H1 (cell line): Measurements from ENCODE around the gene NPFFR1. TPM values are rescaled to one million over a fixed set of nuclear protein-coding genes. Genes with fewer than 3 reads are reported as not detected.

Experiments used
- CTCF ChIA-PET: fragments of 300-600 bp; sonication (Branson Sonifier 250); formaldehyde crosslinking; loops from one replicate; lab custom pipeline; 2021; ENCODE audit not compliant: partially characterized antibody; lab: Charles Lee
- POLR2A ChIA-PET: fragments of 300-600 bp; sonication (Branson Sonifier 250); formaldehyde crosslinking; loops from one replicate; lab custom pipeline; 2021; ENCODE audit warnings: inconsistent platforms; ENCODE audit not compliant: partially characterized antibody; lab: Charles Lee
- DNase-seq, 2 experiments: peaks; one replicate each; pipeline versions ENCODE4 v3.0.0 to v3.0.0-alpha.2; 2010 to 2022; ENCODE audit warnings: low spot score in 2 of 2, low read depth in 1 of 2, mixed read lengths in 1 of 2
- FAIRE-seq: peaks from 2 replicates; lab custom pipeline; 2011; peaks lifted over from hg19 to GRCh38; lab: Jason Lieb, UNC
- H2AFZ ChIP-seq: 2 replicates; pipeline ENCODE4 v1.8.1; 2012; ENCODE audit warnings: low read length, inconsistent platforms
- H2AK5ac ChIP-seq: 2 replicates; pipeline ENCODE4 v1.6.1; 2013; ENCODE audit warnings: low read depth, low read length
- H2BK120ac ChIP-seq: replicated peaks from 2 replicates; pipeline ENCODE3; 2013; ENCODE audit warnings: low read depth, low read length, inconsistent platforms
- H2BK12ac ChIP-seq: 2 replicates; pipeline ENCODE4 v1.6.1; 2013; ENCODE audit warnings: low read depth, low read length
- H2BK15ac ChIP-seq: 2 replicates; pipeline ENCODE4 v1.6.1; 2013; ENCODE audit warnings: low read length
- H2BK20ac ChIP-seq: 2 replicates; pipeline ENCODE4 v1.6.1; 2013; ENCODE audit warnings: low read length
- H2BK5ac ChIP-seq: 2 replicates; pipeline ENCODE4 v1.6.1; 2013; ENCODE audit warnings: low read depth, low read length
- H3K14ac ChIP-seq: 2 replicates; pipeline ENCODE4 v1.6.1; 2013; ENCODE audit warnings: inconsistent platforms; ENCODE audit not compliant: insufficient read length
- H3K18ac ChIP-seq: 2 replicates; pipeline ENCODE4 v1.6.1; 2013; ENCODE audit warnings: low read length; ENCODE audit errors: extremely low read depth
- H3K23ac ChIP-seq: 2 replicates; pipeline ENCODE4 v1.6.1; 2013; ENCODE audit warnings: inconsistent platforms; ENCODE audit not compliant: insufficient read length
- H3K23me2 ChIP-seq: 2 replicates; pipeline ENCODE4 v1.6.1; 2013; ENCODE audit warnings: low read depth, low read length
- H3K27ac ChIP-seq: 2 replicates; pipeline ENCODE4 v1.6.1; 2011; ENCODE audit warnings: low read depth, low read length, inconsistent platforms
- H3K27me3 ChIP-seq, 4 experiments: replicated peaks in 1 of 4; 1 replicate in 1 of 4; 2 replicates in 3 of 4; pipeline versions ENCODE4 v1.6.1 to v1.8.1; 2011 to 2013; ENCODE audit warnings: low read length in 3 of 4, mild to moderate bottlenecking in 3 of 4, inconsistent platforms in 2 of 4, mixed read lengths in 2 of 4, moderate library complexity in 1 of 4; ENCODE audit not compliant: control insufficient read depth in 3 of 4, insufficient read depth in 3 of 4; ENCODE audit errors: extremely low read depth in 1 of 4
- H3K36me3 ChIP-seq, 4 experiments: 2 replicates each; pipeline versions ENCODE4 v1.6.1 to v1.8.1; 2011 to 2013; ENCODE audit warnings: mild to moderate bottlenecking in 4 of 4, low read length in 3 of 4, moderate library complexity in 2 of 4, control low read depth in 1 of 4, inconsistent platforms in 1 of 4; ENCODE audit not compliant: insufficient read depth in 4 of 4, control insufficient read depth in 2 of 4
- H3K4ac ChIP-seq: replicated peaks from 2 replicates; pipeline ENCODE3; 2013; ENCODE audit warnings: low read length, low read depth, mixed read lengths, inconsistent platforms; ENCODE audit not compliant: insufficient read length
- H3K4me1 ChIP-seq, 4 experiments: replicated peaks in 1 of 4; 1 replicate in 1 of 4; 2 replicates in 3 of 4; pipeline versions ENCODE4 v1.6.1 to v1.8.1; 2011 to 2013; ENCODE audit warnings: low read length in 3 of 4, inconsistent platforms in 2 of 4, mixed read lengths in 1 of 4; ENCODE audit not compliant: insufficient read depth in 4 of 4, control insufficient read depth in 3 of 4
- H3K4me2 ChIP-seq, 2 experiments: 2 replicates each; pipeline versions ENCODE4 v1.6.1 to v1.8.1; 2011 to 2013; ENCODE audit warnings: low read depth in 2 of 2, low read length in 2 of 2, control low read depth in 1 of 2, inconsistent platforms in 1 of 2, mild to moderate bottlenecking in 1 of 2; ENCODE audit not compliant: insufficient read depth in 1 of 2
- H3K4me3 ChIP-seq, 4 experiments: fragments of 200-600, 300-600 bp in 1 of 4; sonication (generic), shearing (Covaris generic), sonication (Bioruptor Twin) in 1 of 4; 2 replicates each; pipeline versions ENCODE4 v1.5.1 to v1.8.1; 2011 to 2016; ENCODE audit warnings: low read length in 4 of 4, low read depth in 3 of 4, control low read depth in 2 of 4, inconsistent platforms in 2 of 4, mild to moderate bottlenecking in 2 of 4, mixed read lengths in 1 of 4, moderate library complexity in 1 of 4; ENCODE audit not compliant: insufficient read depth in 2 of 4; ENCODE audit errors: extremely low read depth in 1 of 4
- H3K56ac ChIP-seq: replicated peaks from 2 replicates; pipeline ENCODE3; 2013; ENCODE audit warnings: low read depth, mild to moderate bottlenecking, mixed read lengths, low read length, inconsistent platforms; ENCODE audit not compliant: insufficient read length
- H3K79me1 ChIP-seq: 2 replicates; pipeline ENCODE4 v1.6.1; 2013; ENCODE audit warnings: low read depth, low read length, control low read depth
- H3K79me2 ChIP-seq, 2 experiments: 2 replicates each; pipeline versions ENCODE4 v1.6.1 to v1.8.1; 2012 to 2013; ENCODE audit warnings: low read length in 2 of 2, mild to moderate bottlenecking in 2 of 2, inconsistent platforms in 1 of 2; ENCODE audit not compliant: insufficient read depth in 2 of 2, control insufficient read depth in 1 of 2
- H3K9ac ChIP-seq, 4 experiments: replicated peaks in 1 of 4; 1 replicate in 1 of 4; 2 replicates in 3 of 4; pipeline versions ENCODE4 v1.6.1 to v1.8.1; 2011 to 2013; ENCODE audit warnings: low read depth in 3 of 4, low read length in 3 of 4, control low read depth in 2 of 4, mild to moderate bottlenecking in 2 of 4, moderate library complexity in 2 of 4, inconsistent platforms in 1 of 4; ENCODE audit errors: extremely low read depth in 1 of 4
- H3K9me3 ChIP-seq, 2 experiments: 2 replicates each; pipeline versions ENCODE4 v1.6.1 to v1.8.1; 2012 to 2013; ENCODE audit warnings: mild to moderate bottlenecking in 2 of 2, moderate library complexity in 2 of 2, control low read depth in 1 of 2, inconsistent platforms in 1 of 2, low read depth in 1 of 2, low read length in 1 of 2, mixed read lengths in 1 of 2; ENCODE audit not compliant: insufficient read depth in 2 of 2
- H4K20me1 ChIP-seq, 2 experiments: replicated peaks in 1 of 2; 2 replicates each; pipeline versions ENCODE3 to v1.8.1; 2011 to 2013; ENCODE audit warnings: inconsistent platforms in 2 of 2, low read length in 2 of 2, mild to moderate bottlenecking in 1 of 2; ENCODE audit not compliant: insufficient read depth in 2 of 2, control insufficient read depth in 1 of 2
- H4K5ac ChIP-seq: 2 replicates; pipeline ENCODE4 v1.6.1; 2013; ENCODE audit warnings: low read length, low read depth, mixed read lengths, inconsistent platforms; ENCODE audit not compliant: insufficient read length
- H4K8ac ChIP-seq: 2 replicates; pipeline ENCODE4 v1.8.0; 2013; ENCODE audit warnings: mild to moderate bottlenecking, moderate library complexity, low read length, inconsistent platforms; ENCODE audit not compliant: insufficient read depth; ENCODE audit errors: extremely low read depth
- H4K91ac ChIP-seq: replicated peaks from 2 replicates; pipeline ENCODE3; 2013; ENCODE audit warnings: low read length, mixed read lengths, inconsistent platforms; ENCODE audit not compliant: insufficient read length
- CBX8 ChIP-seq: fragments of 300-800, 300-1000 bp; sonication (generic); IDR thresholded peaks from 2 replicates; pipeline ENCODE4 v1.7.1; 2016; ENCODE audit warnings: low read depth, low read length, borderline replicate concordance
- KDM5A ChIP-seq: fragments of 200-600 bp; IDR thresholded peaks from 2 replicates; pipeline ENCODE4 v1.7.1; 2012; ENCODE audit warnings: mild to moderate bottlenecking, low read length, inconsistent platforms, mixed read lengths
- POLR2AphosphoS5 ChIP-seq: IDR thresholded peaks from 2 replicates; pipeline ENCODE4 v1.6.1; 2011; ENCODE audit warnings: low read depth, low read length
- RBBP5 ChIP-seq: IDR thresholded peaks from 2 replicates; pipeline ENCODE4 v1.7.1; 2012; ENCODE audit warnings: low read depth, mild to moderate bottlenecking, inconsistent platforms, low read length, moderate library complexity, borderline replicate concordance
- RFX5 ChIP-seq: IDR thresholded peaks from 2 replicates; pipeline ENCODE4 v1.6.1; 2011; ENCODE audit warnings: low read depth, low read length, improper control_type of control experiment, borderline replicate concordance
- SUZ12 ChIP-seq: fragments of 200-600 bp; sonication (generic); IDR thresholded peaks from 2 replicates; pipeline ENCODE4 v1.6.1; 2012; ENCODE audit warnings: mild to moderate bottlenecking, inconsistent platforms, low read length, moderate library complexity, mixed read lengths
- TAF1 ChIP-seq: IDR thresholded peaks from 2 replicates; pipeline ENCODE4 v1.6.1; 2011; ENCODE audit warnings: mild to moderate bottlenecking, low read depth, low read length
- TBP ChIP-seq: IDR thresholded peaks from 2 replicates; pipeline ENCODE4 v1.6.1; 2011; ENCODE audit warnings: low read depth, low read length, improper control_type of control experiment
- WGBS, 2 experiments: shearing (Covaris generic) in 1 of 2; methylation state at CpG; one replicate each; pipeline versions ENCODE4 v1.1.6 to v1.1.7; 2013 to 2015; ENCODE audit warnings: low lambda C conversion rate in 2 of 2, mixed read lengths in 2 of 2, inconsistent platforms in 1 of 2, low coverage in 1 of 2, missing lambda C conversion rate in 1 of 2; ENCODE audit not compliant: insufficient replicate concordance in 2 of 2, insufficient coverage in 1 of 2, insufficient read length in 1 of 2; ENCODE audit errors: extremely low coverage in 1 of 2, missing lambda C conversion rate in 1 of 2; 5-methylcytosine and 5-hydroxymethylcytosine counted together
- polyA plus RNA-seq, 7 experiments: library from polyadenylated mRNA; depleted of rRNA in 3 of 7; stranded (reverse) in 5 of 7; unstranded in 2 of 7; fragments of >200 nt in 5 of 7; fragments of 200-250 nt in 2 of 7; gene quantifications; 1 replicate in 5 of 7; 2 replicates in 1 of 7; 4 replicates in 1 of 7; pipeline versions ENCODE4 v1.2.1 to v1.2.3, GENCODE V29; 2011 to 2013; ENCODE audit warnings: missing spikeins in 2 of 7, mixed read lengths in 2 of 7
- total RNA-seq: library from RNA; stranded (reverse); fragmentation: NEBNext Ultra II Directional; extraction: Animal tissue kit (Norgen Biotek cat#: 25700); gene quantifications from 2 replicates; pipeline ENCODE4 v1.2.1, GENCODE V29; 2021
- TF ChIP-seq, protein P1 (sequence below): IDR thresholded peaks from 2 replicates; pipeline ENCODE4 v1.6.1; 2011; ENCODE audit warnings: low read length, improper control_type of control experiment

Gene NPFFR1
- total and polyA plus RNA-seq, 2 of the 8 experiments (the other 6 are each of a cell fraction or from before 2014, with no cell fraction given) = 0.02 to 0.06 TPM

DNA sequence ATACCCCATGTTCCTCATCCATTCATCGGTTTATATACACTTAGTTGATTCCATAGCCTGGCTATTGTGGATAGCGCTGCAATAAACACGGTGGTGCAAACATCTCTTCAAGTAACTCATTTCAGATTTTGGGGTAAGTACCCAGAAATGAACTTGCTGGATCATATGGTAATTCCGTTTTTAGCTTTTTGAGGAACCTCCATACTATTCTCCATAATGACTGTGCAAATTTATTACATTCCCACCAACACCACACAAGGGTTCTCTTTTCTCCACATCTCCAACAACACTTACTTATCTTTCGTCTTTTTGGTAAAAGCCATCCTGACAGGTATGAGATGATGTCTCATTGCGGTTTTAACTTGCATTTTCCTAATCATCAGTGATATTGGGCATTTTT, 3.7 kb downstream of the NPFFR1 start:
- Histone ChIP-seq H2BK20ac (no peak overlapping the region), H2AFZ (no peak overlapping the region), H2BK12ac (no peak overlapping the region), H4K8ac (no peak overlapping the region), H3K14ac (no peak overlapping the region), H3K23ac (no peak overlapping the region), H4K5ac (no peak overlapping the region), H3K56ac (no peak overlapping the region), H3K27me3 (peaks cover 14 to 32% (median 23%) of the 10 kb centered on the region in 4 experiments), H2BK120ac (no peak overlapping the region), H3K23me2 (peaks cover 9% of the 10 kb centered on the region; the same call in 1 of the 2 replicates), H2AK5ac (no peak overlapping the region), H3K36me3 (no peaks in the 10 kb centered on the region), H3K4me3 (no peak overlapping the region), H4K91ac (no peak overlapping the region), H2BK5ac (no peak overlapping the region), H3K27ac (no peak overlapping the region), H2BK15ac (no peak overlapping the region), H3K9ac (no peak overlapping the region), H4K20me1 (no peaks in the 10 kb centered on the region), H3K79me2 (no peaks in the 10 kb centered on the region), H3K4me1 (no peaks in the 10 kb centered on the region), H3K4ac (no peak overlapping the region), H3K79me1 (no peaks in the 10 kb centered on the region), H3K9me3 (no peaks in the 10 kb centered on the region), H3K18ac (no peak overlapping the region), H3K4me2 (no peak overlapping the region)
- FAIRE-seq (no peak), DNase-seq (no peak)
- CTCF ChIA-PET = interaction anchor here (0.6 to 2.8 kb wide), 5 partner anchors 9 to 74 kb away, joined by 3 to 31 read pairs (median 4); no protein-coding TSS in a partner anchor
- TF ChIP-seq TBP = no peak
- TF ChIP-seq, protein P1, sequence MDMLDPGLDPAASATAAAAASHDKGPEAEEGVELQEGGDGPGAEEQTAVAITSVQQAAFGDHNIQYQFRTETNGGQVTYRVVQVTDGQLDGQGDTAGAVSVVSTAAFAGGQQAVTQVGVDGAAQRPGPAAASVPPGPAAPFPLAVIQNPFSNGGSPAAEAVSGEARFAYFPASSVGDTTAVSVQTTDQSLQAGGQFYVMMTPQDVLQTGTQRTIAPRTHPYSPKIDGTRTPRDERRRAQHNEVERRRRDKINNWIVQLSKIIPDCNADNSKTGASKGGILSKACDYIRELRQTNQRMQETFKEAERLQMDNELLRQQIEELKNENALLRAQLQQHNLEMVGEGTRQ = no peak
- TF ChIP-seq RFX5 = no peak
- no peak for TF ChIP-seq SUZ12
- no peak for TF ChIP-seq KDM5A
- TF ChIP-seq RBBP5 = no peak
- no peak for TF ChIP-seq POLR2AphosphoS5
- TF ChIP-seq TAF1 = no peak
- TF ChIP-seq CBX8 = no peak
- 79 to 100% methylated on average over 1 to 6 of the region's 6 CpGs for WGBS, 2 experiments
- POLR2A ChIA-PET = no interaction called here
